WI38 (cell line): ENCODE results near the gene THSD7B.
"Not testable (repeated sequence)": the region's sequence is repeated elsewhere in the genome, so short reads cannot be mapped to it uniquely, and the experiment has no call there.

Experiments used
- H3K4me3 ChIP-seq: 2 replicates; pipeline ENCODE4 v1.5.1; 2011; ENCODE audit warnings: low read depth, mild to moderate bottlenecking, control low read depth, low read length
- CTCF ChIP-seq: IDR thresholded peaks from 2 replicates; pipeline ENCODE4 v1.5.1; 2012; ENCODE audit warnings: low read depth, mild to moderate bottlenecking, control low read depth, low read length

THSD7B gene

GRCh38 chr2:136932700-136933099 lies 167.4 kb downstream of the THSD7B start:
- TF ChIP-seq CTCF: no peak
- H3K4me3 ChIP-seq: no peak overlapping the region

- H3K4me3 ChIP-seq: no peak overlapping the region
- TF ChIP-seq CTCF: no peak
Observed at GRCh38 chr2:136935119-136935518, 169.8 kb downstream of the THSD7B start.

DNA sequence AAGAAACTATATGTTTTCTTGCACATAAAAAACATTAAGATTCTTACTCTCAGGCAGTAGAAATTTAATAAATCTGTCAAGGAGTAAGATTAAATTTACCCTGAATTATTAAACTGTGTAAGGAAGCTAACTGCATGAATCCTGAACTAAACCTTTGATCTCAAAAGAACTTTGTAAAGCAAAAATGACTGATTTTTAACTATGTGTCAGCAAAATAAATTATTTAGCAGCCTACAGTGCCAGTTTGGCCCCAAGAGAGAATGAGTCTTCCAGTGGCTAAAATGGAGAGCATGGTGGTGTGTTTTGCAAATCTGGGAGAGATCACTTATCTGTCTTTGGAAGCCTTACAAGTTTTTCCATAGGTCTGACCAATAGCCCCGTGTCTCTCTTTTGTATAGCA lies 190.7 kb downstream of the THSD7B start:
- H3K4me3 ChIP-seq: no peak overlapping the region
- no peak for TF ChIP-seq CTCF

DNA sequence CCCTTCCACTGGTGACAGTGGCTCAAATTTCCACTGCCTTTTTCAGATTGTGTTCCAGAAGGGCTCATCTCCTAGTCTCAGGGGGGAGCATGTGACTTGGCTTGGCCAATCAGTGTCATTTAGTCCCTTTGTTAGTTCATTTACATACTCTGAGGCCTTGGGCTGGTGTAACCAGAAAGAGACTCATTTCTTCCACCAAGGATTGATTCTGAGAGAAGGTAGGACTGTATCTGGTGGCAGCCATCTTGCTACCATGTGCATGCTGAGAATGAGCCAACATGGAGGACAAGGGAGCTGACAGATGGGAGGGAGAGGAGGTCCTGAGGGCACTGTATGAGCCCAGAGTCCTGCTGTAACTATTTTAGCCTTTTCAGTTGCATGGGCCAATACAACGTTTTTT lies 191.7 kb downstream of the THSD7B start:
- TF ChIP-seq CTCF: no peak

DNA sequence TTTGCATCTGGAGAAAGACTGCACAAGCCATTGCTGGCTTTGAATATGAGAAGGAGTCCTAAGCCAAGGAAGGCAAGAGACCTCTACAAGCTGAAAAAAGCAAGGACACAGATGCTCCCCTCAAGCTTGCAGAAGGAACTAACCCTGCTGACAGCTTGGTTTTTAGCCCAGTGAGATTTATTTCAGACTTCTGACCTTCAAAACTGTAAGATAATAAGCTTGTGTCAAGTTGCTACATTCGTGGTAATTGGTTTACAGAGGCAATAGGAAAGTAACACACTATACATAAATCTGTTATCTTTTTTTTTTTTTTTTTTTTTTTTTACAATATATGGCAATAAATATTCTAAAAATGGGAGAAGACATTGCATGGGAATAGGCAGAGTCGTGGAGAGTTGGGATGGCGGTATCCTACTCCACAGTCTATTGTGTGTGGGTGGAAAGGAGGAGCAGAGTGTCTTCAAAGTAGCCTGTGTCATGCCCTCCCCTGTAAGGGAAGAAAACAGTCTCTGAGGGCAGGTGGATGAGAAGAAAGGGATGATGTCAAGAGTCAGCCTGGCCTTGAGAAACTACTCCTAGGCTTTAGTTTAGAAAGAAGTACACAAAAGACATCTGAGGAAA lies 196.9 kb downstream of the THSD7B start:
- no peak for TF ChIP-seq CTCF
- no peak overlapping the region for H3K4me3 ChIP-seq

More for the DNA sequence above, 191.7 kb downstream of the THSD7B start:
- no peak overlapping the region for H3K4me3 ChIP-seq

GRCh38 chr2:136966485-136966884 lies 201.1 kb downstream of the THSD7B start:
- TF ChIP-seq CTCF: no peak
- H3K4me3 ChIP-seq: no peak overlapping the region

DNA sequence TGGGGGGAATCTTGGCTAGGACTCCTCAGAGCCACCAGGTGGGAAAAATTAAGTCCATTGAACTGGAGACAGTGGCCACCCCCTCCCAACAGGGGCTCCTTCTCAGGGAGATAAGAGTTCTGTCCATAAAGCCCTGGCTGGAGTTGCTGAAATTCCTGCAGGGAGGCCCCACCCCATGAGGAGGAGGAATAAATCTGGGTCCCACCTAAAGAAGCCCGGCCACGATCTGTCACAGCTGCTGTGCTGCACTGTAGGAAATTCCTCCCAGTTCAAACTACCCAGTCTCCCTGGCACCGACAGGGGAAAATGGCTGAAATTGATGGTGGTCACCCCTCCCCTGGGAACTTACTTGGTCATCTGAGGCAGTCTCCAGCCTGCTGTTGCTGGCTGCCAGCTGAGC lies 215.0 kb downstream of the THSD7B start:
- no peak overlapping the region for H3K4me3 ChIP-seq
- TF ChIP-seq CTCF: no peak

DNA sequence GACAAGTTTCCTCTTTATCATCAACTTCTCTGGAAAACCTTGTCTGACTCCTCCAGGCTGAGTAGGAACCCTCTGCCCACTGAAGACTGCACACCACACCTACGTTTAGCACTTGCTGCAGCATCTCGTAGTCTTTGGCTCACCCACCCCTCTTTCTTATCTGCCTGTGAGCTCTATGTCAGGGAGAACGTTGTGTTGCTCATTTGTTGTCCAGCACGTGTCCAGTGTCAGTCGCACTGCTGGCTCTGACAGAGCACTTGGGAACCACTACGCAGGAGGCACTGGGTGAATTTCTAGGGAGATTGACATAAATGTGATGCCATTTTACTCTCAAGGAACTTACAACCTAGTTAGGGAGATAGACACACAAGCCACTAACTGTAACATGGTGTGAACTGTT lies 216.3 kb downstream of the THSD7B start:
- not testable (repeated sequence) for H3K4me3 ChIP-seq
